Measurements from ENCODE around the gene LOXL1.

GRCh38 chr15:73902121-73903020 lies 23.9 kb upstream of the LOXL1 start:
- TF ChIP-seq, protein P1, sequence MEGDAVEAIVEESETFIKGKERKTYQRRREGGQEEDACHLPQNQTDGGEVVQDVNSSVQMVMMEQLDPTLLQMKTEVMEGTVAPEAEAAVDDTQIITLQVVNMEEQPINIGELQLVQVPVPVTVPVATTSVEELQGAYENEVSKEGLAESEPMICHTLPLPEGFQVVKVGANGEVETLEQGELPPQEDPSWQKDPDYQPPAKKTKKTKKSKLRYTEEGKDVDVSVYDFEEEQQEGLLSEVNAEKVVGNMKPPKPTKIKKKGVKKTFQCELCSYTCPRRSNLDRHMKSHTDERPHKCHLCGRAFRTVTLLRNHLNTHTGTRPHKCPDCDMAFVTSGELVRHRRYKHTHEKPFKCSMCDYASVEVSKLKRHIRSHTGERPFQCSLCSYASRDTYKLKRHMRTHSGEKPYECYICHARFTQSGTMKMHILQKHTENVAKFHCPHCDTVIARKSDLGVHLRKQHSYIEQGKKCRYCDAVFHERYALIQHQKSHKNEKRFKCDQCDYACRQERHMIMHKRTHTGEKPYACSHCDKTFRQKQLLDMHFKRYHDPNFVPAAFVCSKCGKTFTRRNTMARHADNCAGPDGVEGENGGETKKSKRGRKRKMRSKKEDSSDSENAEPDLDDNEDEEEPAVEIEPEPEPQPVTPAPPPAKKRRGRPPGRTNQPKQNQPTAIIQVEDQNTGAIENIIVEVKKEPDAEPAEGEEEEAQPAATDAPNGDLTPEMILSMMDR (IDR thresholded peaks at IDR 0.05 in 2 of 3, conservative IDR thresholded peaks at IDR 0.05 in 1 of 3; ENCODE audit: control insufficient read depth in 2 of 3, extremely low read depth in 1 of 3, insufficient read depth in 1 of 3, low read depth in 3 of 3, low read length in 3 of 3), result no peak
- no peak for TF ChIP-seq MEF2B (IDR thresholded peaks at IDR 0.05; ENCODE audit: partially characterized antibody, poor library complexity, severe bottlenecking)
- no peak for TF ChIP-seq MAX (IDR thresholded peaks at IDR 0.05; ENCODE audit: low read depth, low read length)
- TF ChIP-seq RAD51 (IDR thresholded peaks at IDR 0.05), result no peak
